ENCODE results near the gene EXOSC6.
"Not testable (repeated sequence)": the region's sequence is repeated elsewhere in the genome, so short reads cannot be mapped to it uniquely, and the experiment has no call there.

EXOSC6 gene

GRCh38 chr16:70292148-70292547 lies 40.4 kb upstream of the EXOSC6 start:
- not testable (repeated sequence) for H2BK15ac ChIP-seq (replicated peaks; ENCODE audit: low read depth); H3K4ac ChIP-seq (ENCODE audit: low read depth, low read length); H3K79me1 ChIP-seq (ENCODE audit: low read length); H2AK5ac ChIP-seq (ENCODE audit: low read length); H3K4me1 ChIP-seq (ENCODE audit: control insufficient read depth, low read depth, low read length); H3K9ac ChIP-seq (ENCODE audit: low read length); H3K27ac ChIP-seq (ENCODE audit: low read depth, low read length); H3K4me2 ChIP-seq (ENCODE audit: low read length); H2BK5ac ChIP-seq (ENCODE audit: low read length); H3K4me3 ChIP-seq (ENCODE audit: low read length); DNase-seq; H3K18ac ChIP-seq (ENCODE audit: low read length); H3K27me3 ChIP-seq (ENCODE audit: insufficient read depth, low read length, poor library complexity); H3K36me3 ChIP-seq (ENCODE audit: control insufficient read depth, insufficient read depth, low read length); H4K8ac ChIP-seq (ENCODE audit: low read depth, low read length); H3K23ac ChIP-seq (ENCODE audit: low read length); H3K56ac ChIP-seq (ENCODE audit: low read length); H4K5ac ChIP-seq (ENCODE audit: low read length); H2BK120ac ChIP-seq (ENCODE audit: low read depth, low read length)
- peaks cover 18% of the 10 kb centered on the region for H3K79me2 ChIP-seq (ENCODE audit: control insufficient read depth, insufficient read depth, low read length)
- WGBS (ENCODE audit: extremely low coverage, insufficient coverage, low lambda C conversion rate) = no CpG with 5 or more reads among the region's 11 CpGs

- no peak overlapping the region for H2BK5ac ChIP-seq (ENCODE audit: low read length)
- H2AK5ac ChIP-seq (ENCODE audit: low read length) = no peak overlapping the region
- H3K56ac ChIP-seq (ENCODE audit: low read length) = no peak overlapping the region
- no peak overlapping the region for H3K4me2 ChIP-seq (ENCODE audit: low read length)
- H3K4me3 ChIP-seq (ENCODE audit: low read length) = no peak overlapping the region
- no peak overlapping the region for H2BK15ac ChIP-seq (replicated peaks; ENCODE audit: low read depth)
- no peaks in the 10 kb centered on the region for H3K4me1 ChIP-seq (ENCODE audit: control insufficient read depth, low read depth, low read length)
- no peak overlapping the region for H4K5ac ChIP-seq (ENCODE audit: low read length)
- H3K23ac ChIP-seq (ENCODE audit: low read length) = no peak overlapping the region
- no peak overlapping the region for H3K9ac ChIP-seq (ENCODE audit: low read length)
- no peak for DNase-seq
- H2BK120ac ChIP-seq (ENCODE audit: low read depth, low read length) = no peak overlapping the region
- no peak overlapping the region for H3K27ac ChIP-seq (ENCODE audit: low read depth, low read length)
- H3K79me2 ChIP-seq (ENCODE audit: control insufficient read depth, insufficient read depth, low read length) = peaks cover 24% of the 10 kb centered on the region
- no peak overlapping the region for H4K8ac ChIP-seq (ENCODE audit: low read depth, low read length)
- peaks cover 1% of the 10 kb centered on the region for H3K79me1 ChIP-seq (ENCODE audit: low read length)
- no peak overlapping the region for H3K4ac ChIP-seq (ENCODE audit: low read depth, low read length)
- H3K18ac ChIP-seq (ENCODE audit: low read length) = no peak overlapping the region
- no peaks in the 10 kb centered on the region for H3K27me3 ChIP-seq (ENCODE audit: insufficient read depth, low read length, poor library complexity)
- no peaks in the 10 kb centered on the region for H3K36me3 ChIP-seq (ENCODE audit: control insufficient read depth, insufficient read depth, low read length)
These were observed 39.3 kb upstream of the EXOSC6 start for GRCh38 chr16:70290949-70291519.

GRCh38 chr16:70289229-70290094 lies 37.7 kb upstream of the EXOSC6 start, which contains the start of gene AARS1:
AARS1 (minus strand) TSS chr16:70289506; CDS start chr16:70282763, 6,743 bp downstream.
- peak within 1 kb of the TSS; percentile 99 for H3K56ac ChIP-seq (ENCODE audit: low read length)

GRCh38 chr16:70287304-70287971 lies 35.7 kb upstream of the EXOSC6 start:
- Histone ChIP-seq H3K79me2 (ENCODE audit: control insufficient read depth, insufficient read depth, low read length) (peaks cover 43% of the 10 kb centered on the region), H3K9ac (ENCODE audit: low read length) (peak overlapping the region; percentile 54), H3K56ac (ENCODE audit: low read length) (peak overlapping the region; percentile 78), H3K4me2 (ENCODE audit: low read length) (peak overlapping the region; percentile 42), H3K36me3 (ENCODE audit: control insufficient read depth, insufficient read depth, low read length) (peaks cover 11% of the 10 kb centered on the region)
- not testable (repeated sequence) for H2BK15ac ChIP-seq (replicated peaks; ENCODE audit: low read depth); H3K27me3 ChIP-seq (ENCODE audit: insufficient read depth, low read length, poor library complexity); H2BK120ac ChIP-seq (ENCODE audit: low read depth, low read length); H4K8ac ChIP-seq (ENCODE audit: low read depth, low read length); H3K79me1 ChIP-seq (ENCODE audit: low read length); H3K27ac ChIP-seq (ENCODE audit: low read depth, low read length); H2AK5ac ChIP-seq (ENCODE audit: low read length); H2BK5ac ChIP-seq (ENCODE audit: low read length); H3K4me1 ChIP-seq (ENCODE audit: control insufficient read depth, low read depth, low read length); H4K5ac ChIP-seq (ENCODE audit: low read length); H3K18ac ChIP-seq (ENCODE audit: low read length); H3K4me3 ChIP-seq (ENCODE audit: low read length); H3K23ac ChIP-seq (ENCODE audit: low read length); H3K4ac ChIP-seq (ENCODE audit: low read depth, low read length)
- peak; percentile 13 for DNase-seq
- no CpG with 5 or more reads among the region's 17 CpGs for WGBS (ENCODE audit: extremely low coverage, insufficient coverage, low lambda C conversion rate)

More at GRCh38 chr16:70289229-70290094, 37.7 kb upstream of the EXOSC6 start, which contains the start of gene AARS1:
- H4K8ac ChIP-seq (ENCODE audit: low read depth, low read length) = peak within 1 kb of the TSS; percentile 82
- no CpG with 5 or more reads among the region's 53 CpGs for WGBS (ENCODE audit: extremely low coverage, insufficient coverage, low lambda C conversion rate)
- peak; percentile 100 for DNase-seq
- H3K9ac ChIP-seq (ENCODE audit: low read length) = peak within 1 kb of the TSS; percentile 100
- peaks cover 3% of the 10 kb centered on the region for H3K36me3 ChIP-seq (ENCODE audit: control insufficient read depth, insufficient read depth, low read length)
- peak within 1 kb of the TSS; percentile 89 for H2BK5ac ChIP-seq (ENCODE audit: low read length)
- no peaks in the 10 kb centered on the region for H3K4me1 ChIP-seq (ENCODE audit: control insufficient read depth, low read depth, low read length)
- H3K79me1 ChIP-seq (ENCODE audit: low read length) = peaks cover 1% of the 10 kb centered on the region
- no peak within 1 kb of the TSS for H4K5ac ChIP-seq (ENCODE audit: low read length)
- H3K4ac ChIP-seq (ENCODE audit: low read depth, low read length) = peak within 1 kb of the TSS; percentile 93
- H3K4me3 ChIP-seq (ENCODE audit: low read length) = peak within 1 kb of the TSS; percentile 95
- H3K18ac ChIP-seq (ENCODE audit: low read length) = peak within 1 kb of the TSS; percentile 82
- peak within 1 kb of the TSS; percentile 49 for H3K4me2 ChIP-seq (ENCODE audit: low read length)
- peaks cover 37% of the 10 kb centered on the region for H3K79me2 ChIP-seq (ENCODE audit: control insufficient read depth, insufficient read depth, low read length)
- H3K27ac ChIP-seq (ENCODE audit: low read depth, low read length) = peak within 1 kb of the TSS; percentile 96
- no peak within 1 kb of the TSS for H2BK15ac ChIP-seq (replicated peaks; ENCODE audit: low read depth)
- H2AK5ac ChIP-seq (ENCODE audit: low read length) = peak within 1 kb of the TSS; percentile 94
- H3K23ac ChIP-seq (ENCODE audit: low read length) = peak within 1 kb of the TSS; percentile 66
- peak within 1 kb of the TSS; percentile 8 for H2BK120ac ChIP-seq (ENCODE audit: low read depth, low read length)
- H3K27me3 ChIP-seq (ENCODE audit: insufficient read depth, low read length, poor library complexity) = no peaks in the 10 kb centered on the region

- Histone ChIP-seq H3K4ac (ENCODE audit: low read depth, low read length) (no peak overlapping the region), H3K56ac (ENCODE audit: low read length) (no peak overlapping the region), H4K5ac (ENCODE audit: low read length) (no peak overlapping the region), H3K4me1 (ENCODE audit: control insufficient read depth, low read depth, low read length) (no peaks in the 10 kb centered on the region), H3K27ac (ENCODE audit: low read depth, low read length) (no peak overlapping the region), H3K18ac (ENCODE audit: low read length) (no peak overlapping the region), H3K4me3 (ENCODE audit: low read length) (no peak overlapping the region), H2BK15ac (replicated peaks; ENCODE audit: low read depth) (no peak overlapping the region), H3K79me1 (ENCODE audit: low read length) (peaks cover 10% of the 10 kb centered on the region), H2BK5ac (ENCODE audit: low read length) (no peak overlapping the region), H3K9ac (ENCODE audit: low read length) (no peak overlapping the region), H2AK5ac (ENCODE audit: low read length) (no peak overlapping the region), H3K27me3 (ENCODE audit: insufficient read depth, low read length, poor library complexity) (no peaks in the 10 kb centered on the region), H3K79me2 (ENCODE audit: control insufficient read depth, insufficient read depth, low read length) (peaks cover 9% of the 10 kb centered on the region), H3K23ac (ENCODE audit: low read length) (no peak overlapping the region), H3K36me3 (ENCODE audit: control insufficient read depth, insufficient read depth, low read length) (peaks cover 23% of the 10 kb centered on the region), H2BK120ac (ENCODE audit: low read depth, low read length) (no peak overlapping the region), H3K4me2 (ENCODE audit: low read length) (no peak overlapping the region), H4K8ac (ENCODE audit: low read depth, low read length) (no peak overlapping the region)
- WGBS (ENCODE audit: extremely low coverage, insufficient coverage, low lambda C conversion rate) = no CpG with 5 or more reads among the region's 1 CpG
- no peak for DNase-seq
These were observed 24.7 kb upstream of the EXOSC6 start for GRCh38 chr16:70276392-70276791.
